HUES48 (cell line): ENCODE data around the gene ACTL9.

ENCODE experiments used
- H3K27ac ChIP-seq: one replicate; pipeline ENCODE4 v1.7.0; 2013; ENCODE audit warnings: low read depth, low read length, inconsistent platforms
- H3K27me3 ChIP-seq: 2 replicates; pipeline ENCODE4 v1.6.1; 2013; ENCODE audit warnings: mild to moderate bottlenecking, low read length; ENCODE audit not compliant: control insufficient read depth, insufficient read depth
- H3K36me3 ChIP-seq: 2 replicates; pipeline ENCODE4 v1.6.1; 2013; ENCODE audit warnings: low read length; ENCODE audit not compliant: control insufficient read depth, insufficient read depth
- H3K4me1 ChIP-seq: 2 replicates; pipeline ENCODE4 v1.6.1; 2013; ENCODE audit warnings: mild to moderate bottlenecking, low read length; ENCODE audit not compliant: control insufficient read depth, insufficient read depth
- H3K4me3 ChIP-seq: 2 replicates; pipeline ENCODE4 v1.5.1; 2013; ENCODE audit warnings: mild to moderate bottlenecking, low read depth, low read length
- H3K9ac ChIP-seq: 2 replicates; pipeline ENCODE4 v1.6.1; 2013; ENCODE audit warnings: mild to moderate bottlenecking, low read depth, low read length, moderate library complexity
- H3K9me3 ChIP-seq: 2 replicates; pipeline ENCODE4 v1.6.1; 2013; ENCODE audit warnings: low read length; ENCODE audit not compliant: control insufficient read depth, insufficient read depth

ACTL9 gene

GRCh38 chr19:8702350-8702749, 3.8 kb upstream of the ACTL9 start:
- Histone ChIP-seq H3K27me3 (no peaks in the 10 kb centered on the region), H3K4me3 (no peak overlapping the region), H3K4me1 (no peaks in the 10 kb centered on the region), H3K9me3 (peaks cover 34% of the 10 kb centered on the region), H3K27ac (no peak overlapping the region), H3K36me3 (no peaks in the 10 kb centered on the region), H3K9ac (no peak overlapping the region)

- H3K9me3 ChIP-seq: peaks cover 35% of the 10 kb centered on the region
- no peaks in the 10 kb centered on the region for H3K27me3 ChIP-seq
- no peak overlapping the region for H3K27ac ChIP-seq
- no peaks in the 10 kb centered on the region for H3K4me1 ChIP-seq
- H3K36me3 ChIP-seq: no peaks in the 10 kb centered on the region
- H3K4me3 ChIP-seq: no peak overlapping the region
- no peak overlapping the region for H3K9ac ChIP-seq
Measured at GRCh38 chr19:8700956-8701355, 2.4 kb upstream of the ACTL9 start.

GRCh38 chr19:8699908-8700307, 1.3 kb upstream of the ACTL9 start:
- no peaks in the 10 kb centered on the region for H3K36me3 ChIP-seq
- peaks cover 36% of the 10 kb centered on the region for H3K9me3 ChIP-seq
- no peak overlapping the region for H3K9ac ChIP-seq
- H3K27me3 ChIP-seq: no peaks in the 10 kb centered on the region
- no peak overlapping the region for H3K27ac ChIP-seq
- H3K4me1 ChIP-seq: no peaks in the 10 kb centered on the region
- no peak overlapping the region for H3K4me3 ChIP-seq

GRCh38 chr19:8697671-8698432, 743 bp downstream of the ACTL9 start:
- no peaks in the 10 kb centered on the region for H3K27me3 ChIP-seq
- no peaks in the 10 kb centered on the region for H3K36me3 ChIP-seq
- peaks cover 30% of the 10 kb centered on the region for H3K9me3 ChIP-seq
- no peak overlapping the region for H3K4me3 ChIP-seq
- no peak overlapping the region for H3K9ac ChIP-seq
- no peak overlapping the region for H3K27ac ChIP-seq
- H3K4me1 ChIP-seq: no peaks in the 10 kb centered on the region

- no peaks in the 10 kb centered on the region for H3K4me1 ChIP-seq
- peaks cover 28% of the 10 kb centered on the region for H3K9me3 ChIP-seq
- no peak overlapping the region for H3K27ac ChIP-seq
- H3K4me3 ChIP-seq: no peak overlapping the region
- no peak overlapping the region for H3K9ac ChIP-seq
- H3K27me3 ChIP-seq: no peaks in the 10 kb centered on the region
- H3K36me3 ChIP-seq: no peaks in the 10 kb centered on the region
Measured at GRCh38 chr19:8696993-8697392, 1.6 kb downstream of the ACTL9 start.

- H3K9me3 ChIP-seq: peaks cover 22% of the 10 kb centered on the region
- H3K27ac ChIP-seq: no peak overlapping the region
- H3K27me3 ChIP-seq: no peaks in the 10 kb centered on the region
- H3K4me1 ChIP-seq: no peaks in the 10 kb centered on the region
- H3K36me3 ChIP-seq: no peaks in the 10 kb centered on the region
- no peak overlapping the region for H3K4me3 ChIP-seq
- H3K9ac ChIP-seq: no peak overlapping the region
Measured at GRCh38 chr19:8695911-8696310, 2.7 kb downstream of the ACTL9 start.

GRCh38 chr19:8695501-8695900, 3.1 kb downstream of the ACTL9 start:
- peaks cover 24% of the 10 kb centered on the region for H3K9me3 ChIP-seq
- no peaks in the 10 kb centered on the region for H3K4me1 ChIP-seq
- H3K9ac ChIP-seq: no peak overlapping the region
- H3K27ac ChIP-seq: no peak overlapping the region
- H3K4me3 ChIP-seq: no peak overlapping the region
- no peaks in the 10 kb centered on the region for H3K27me3 ChIP-seq
- no peaks in the 10 kb centered on the region for H3K36me3 ChIP-seq

GRCh38 chr19:8690753-8691539, 7.6 kb downstream of the ACTL9 start:
- Histone ChIP-seq H3K9ac (no peak overlapping the region), H3K27me3 (no peaks in the 10 kb centered on the region), H3K4me3 (no peak overlapping the region), H3K4me1 (no peaks in the 10 kb centered on the region), H3K27ac (no peak overlapping the region), H3K9me3 (peaks cover 30% of the 10 kb centered on the region), H3K36me3 (no peaks in the 10 kb centered on the region)

GRCh38 chr19:8688930-8689329, 9.7 kb downstream of the ACTL9 start:
- Histone ChIP-seq H3K27me3 (no peaks in the 10 kb centered on the region), H3K27ac (no peak overlapping the region), H3K9ac (no peak overlapping the region), H3K36me3 (no peaks in the 10 kb centered on the region), H3K9me3 (peaks cover 26% of the 10 kb centered on the region), H3K4me1 (no peaks in the 10 kb centered on the region), H3K4me3 (no peak overlapping the region)

- Histone ChIP-seq H3K9me3 (peaks cover 39% of the 10 kb centered on the region), H3K27me3 (no peaks in the 10 kb centered on the region), H3K4me1 (no peaks in the 10 kb centered on the region), H3K4me3 (no peak overlapping the region), H3K27ac (no peak overlapping the region), H3K9ac (no peak overlapping the region), H3K36me3 (no peaks in the 10 kb centered on the region)
Measured at GRCh38 chr19:8686549-8686948, 12.0 kb downstream of the ACTL9 start.
